ENCODE results near the gene MYL5. TPM values are rescaled to one million over a fixed set of nuclear protein-coding genes. Genes with fewer than 3 reads are reported as not detected.
A peak's percentile ranks its signal among the peaks of the same experiment; 100 is the strongest.

MYL5 gene
- total and polyA plus RNA-seq, 2 of the 13 experiments (the other 11 are each of a cell fraction or from before 2014, with no cell fraction given) = 6.5 to 16.0 TPM

GRCh38 chr4:677431-678293 lies 3.3 kb downstream of the MYL5 start (continued):
- TF ChIP-seq ZNF574 (CRISPR knock-in tag; IDR thresholded peaks at IDR 0.05) (no peak), ZNF34 (CRISPR knock-in tag; IDR thresholded peaks at IDR 0.05; ENCODE audit: borderline replicate concordance) (no peak), SETDB1 (CRISPR knock-in tag; IDR thresholded peaks at IDR 0.05; ENCODE audit: borderline replicate concordance) (no peak), ZNF513 (CRISPR knock-in tag; conservative IDR thresholded peaks at IDR 0.05) (no peak), ZNF589 (CRISPR knock-in tag; conservative IDR thresholded peaks at IDR 0.05) (0 out of 2 replicates have a peak, but pooled peaks have one; percentile 50), KAT8 (CRISPR knock-in tag; IDR thresholded peaks at IDR 0.05) (no peak), TOE1 (CRISPR knock-in tag; IDR thresholded peaks at IDR 0.05) (no peak), ZNF460 (CRISPR knock-in tag; IDR thresholded peaks at IDR 0.05; ENCODE audit: borderline replicate concordance) (no peak), NRL (CRISPR knock-in tag; IDR thresholded peaks at IDR 0.05; ENCODE audit: borderline replicate concordance) (no peak; the same call in 1 of the 2 replicates), MXD4 (CRISPR knock-in tag; IDR thresholded peaks at IDR 0.05) (peak; percentile 32; the same call in 1 of the 2 replicates), POGK (CRISPR knock-in tag; conservative IDR thresholded peaks at IDR 0.05) (peak; percentile 23; the same call in 1 of the 2 replicates), PRPF4 (IDR thresholded peaks at IDR 0.05; ENCODE audit: low read depth, low read length, poor library complexity, severe bottlenecking) (no peak), GFI1 (CRISPR knock-in tag; IDR thresholded peaks at IDR 0.05; ENCODE audit: borderline replicate concordance) (no peak), ZNF788 (CRISPR knock-in tag; IDR thresholded peaks at IDR 0.05; ENCODE audit: borderline replicate concordance) (peak; percentile 17; the same call in 1 of the 2 replicates), ZC3H13 (CRISPR knock-in tag; IDR thresholded peaks at IDR 0.05) (peak; percentile 92), ZNF800 (CRISPR knock-in tag; IDR thresholded peaks at IDR 0.05) (no peak)
